SJCRH30 (cell line): ENCODE data around the gene SPACDR. TPM values are rescaled to one million over a fixed set of nuclear protein-coding genes. Genes with fewer than 3 reads are reported as not detected.
"Not testable (repeated sequence)": the region's sequence is repeated elsewhere in the genome, so short reads cannot be mapped to it uniquely, and the experiment has no call there.

Experiments used
- DNase-seq, 2 experiments: peaks; one replicate each; pipeline ENCODE4 v3.0.0-alpha.2; 2015 to 2020
- H3K27ac ChIP-seq: fragments of 250-450 bp; sonication (Bioruptor Pico); 2 replicates; pipeline ENCODE4 v1.5.1; 2020; ENCODE audit warnings: mild to moderate bottlenecking, moderate library complexity
- H3K27me3 ChIP-seq: fragments of 250-450 bp; sonication (Bioruptor Pico); 2 replicates; pipeline ENCODE4 v1.5.1; 2020; ENCODE audit warnings: mild to moderate bottlenecking, moderate library complexity
- H3K36me3 ChIP-seq: fragments of 250-450 bp; sonication (Bioruptor Pico); 2 replicates; pipeline ENCODE4 v1.5.1; 2020; ENCODE audit warnings: mild to moderate bottlenecking, moderate library complexity
- H3K4me1 ChIP-seq: fragments of 250-450 bp; sonication (Bioruptor Pico); 2 replicates; pipeline ENCODE4 v1.5.1; 2020; ENCODE audit warnings: mild to moderate bottlenecking, moderate library complexity
- H3K4me3 ChIP-seq: fragments of 250-450 bp; sonication (Bioruptor Pico); 2 replicates; pipeline ENCODE4 v1.5.1; 2020; ENCODE audit warnings: mild to moderate bottlenecking, moderate library complexity
- H3K9me3 ChIP-seq: fragments of 250-450 bp; sonication (Bioruptor Pico); replicated peaks from 2 replicates; pipeline ENCODE4 v1.5.1; 2020; ENCODE audit warnings: mild to moderate bottlenecking, moderate library complexity
- total RNA-seq: library from RNA; depleted of rRNA; stranded (reverse); fragments of >200 nt; shearing (Covaris generic); gene quantifications from 2 replicates; pipeline ENCODE4 v1.2.3, GENCODE V29; 2014

SPACDR gene
- total RNA-seq, 1 experiment from 2014 or later: not detected

- no peak overlapping the region for H3K4me3 ChIP-seq
- DNase-seq: no peak
- H3K27ac ChIP-seq: no peak overlapping the region
Measured at GRCh38 chr7:100457033-100457432, 7.0 kb downstream of the SPACDR start.

GRCh38 chr7:100456562-100456961 is 7.5 kb downstream of the SPACDR start:
- Histone ChIP-seq H3K4me3 (no peak overlapping the region), H3K27ac (no peak overlapping the region)

More at GRCh38 chr7:100457033-100457432, 7.0 kb downstream of the SPACDR start:
- no peaks in the 10 kb centered on the region for H3K27me3 ChIP-seq
- no peaks in the 10 kb centered on the region for H3K36me3 ChIP-seq
- H3K4me1 ChIP-seq: peaks cover 17% of the 10 kb centered on the region
- H3K9me3 ChIP-seq: no peaks in the 10 kb centered on the region

GRCh38 chr7:100455206-100455605 is 8.9 kb downstream of the SPACDR start:
- Histone ChIP-seq H3K9me3 (no peaks in the 10 kb centered on the region), H3K27me3 (no peaks in the 10 kb centered on the region), H3K36me3 (no peaks in the 10 kb centered on the region), H3K27ac (no peak overlapping the region), H3K4me1 (peaks cover 17% of the 10 kb centered on the region), H3K4me3 (no peak overlapping the region)
- DNase-seq: no peak

More at GRCh38 chr7:100456562-100456961, 7.5 kb downstream of the SPACDR start:
- Histone ChIP-seq H3K36me3 (no peaks in the 10 kb centered on the region), H3K9me3 (no peaks in the 10 kb centered on the region), H3K4me1 (peaks cover 17% of the 10 kb centered on the region), H3K27me3 (no peaks in the 10 kb centered on the region)
- no peak for DNase-seq

GRCh38 chr7:100453854-100454253 is 10.2 kb downstream of the SPACDR start:
- H3K9me3 ChIP-seq, H3K27me3 ChIP-seq, H3K4me3 ChIP-seq, H3K27ac ChIP-seq, DNase-seq, H3K36me3 ChIP-seq: not testable (repeated sequence)
- H3K4me1 ChIP-seq: peaks cover 17% of the 10 kb centered on the region

GRCh38 chr7:100452513-100452912 is 11.5 kb downstream of the SPACDR start:
- no peak for DNase-seq
- Histone ChIP-seq H3K27me3 (no peaks in the 10 kb centered on the region), H3K36me3 (no peaks in the 10 kb centered on the region), H3K4me3 (no peak overlapping the region), H3K9me3 (no peaks in the 10 kb centered on the region), H3K27ac (no peak overlapping the region), H3K4me1 (peaks cover 17% of the 10 kb centered on the region)

- Histone ChIP-seq H3K27ac (no peak overlapping the region), H3K27me3 (no peaks in the 10 kb centered on the region), H3K4me3 (no peak overlapping the region), H3K4me1 (peaks cover 4% of the 10 kb centered on the region; the same call in 1 of the 2 replicates), H3K36me3 (no peaks in the 10 kb centered on the region), H3K9me3 (no peaks in the 10 kb centered on the region)
- no peak for DNase-seq
Measured at GRCh38 chr7:100449190-100449795, 14.8 kb downstream of the SPACDR start.

GRCh38 chr7:100447363-100447762 is 16.7 kb downstream of the SPACDR start:
- not testable (repeated sequence) for H3K9me3 ChIP-seq, H3K27me3 ChIP-seq, H3K27ac ChIP-seq, H3K4me3 ChIP-seq, DNase-seq, H3K4me1 ChIP-seq, H3K36me3 ChIP-seq

GRCh38 chr7:100446040-100446439 is 18.0 kb downstream of the SPACDR start:
- no peak for DNase-seq
- Histone ChIP-seq H3K4me3 (no peak overlapping the region), H3K36me3 (no peaks in the 10 kb centered on the region), H3K9me3 (no peaks in the 10 kb centered on the region), H3K4me1 (peaks cover 5% of the 10 kb centered on the region; the same call in 1 of the 2 replicates), H3K27me3 (no peaks in the 10 kb centered on the region), H3K27ac (no peak overlapping the region)

- Histone ChIP-seq H3K27ac (no peak overlapping the region), H3K27me3 (no peaks in the 10 kb centered on the region), H3K4me3 (no peak overlapping the region), H3K36me3 (no peaks in the 10 kb centered on the region), H3K4me1 (peaks cover 5% of the 10 kb centered on the region; the same call in 1 of the 2 replicates), H3K9me3 (no peaks in the 10 kb centered on the region)
- DNase-seq: peak in 1 of 2 experiments; percentile 34
Measured at GRCh38 chr7:100444311-100445278, 19.5 kb downstream of the SPACDR start.

GRCh38 chr7:100443096-100443840 is 20.8 kb downstream of the SPACDR start:
- Histone ChIP-seq H3K36me3 (no peaks in the 10 kb centered on the region), H3K4me3 (no peak overlapping the region), H3K27ac (no peak overlapping the region), H3K27me3 (no peaks in the 10 kb centered on the region), H3K4me1 (peaks cover 5% of the 10 kb centered on the region; the same call in 1 of the 2 replicates), H3K9me3 (no peaks in the 10 kb centered on the region)
- no peak for DNase-seq

- peaks cover 5% of the 10 kb centered on the region; the same call in 1 of the 2 replicates for H3K4me1 ChIP-seq
- no peaks in the 10 kb centered on the region for H3K36me3 ChIP-seq
- H3K27ac ChIP-seq: no peak overlapping the region
- no peaks in the 10 kb centered on the region for H3K27me3 ChIP-seq
- H3K9me3 ChIP-seq: no peaks in the 10 kb centered on the region
- no peak overlapping the region for H3K4me3 ChIP-seq
- DNase-seq: no peak
Measured at GRCh38 chr7:100441641-100442535, 22.2 kb downstream of the SPACDR start.

GRCh38 chr7:100439244-100439643 is 24.8 kb downstream of the SPACDR start:
- not testable (repeated sequence) for H3K27ac ChIP-seq, DNase-seq, H3K4me1 ChIP-seq, H3K36me3 ChIP-seq, H3K27me3 ChIP-seq, H3K9me3 ChIP-seq, H3K4me3 ChIP-seq

- H3K4me3 ChIP-seq, H3K27ac ChIP-seq, DNase-seq, H3K4me1 ChIP-seq, H3K27me3 ChIP-seq, H3K9me3 ChIP-seq: not testable (repeated sequence)
- H3K36me3 ChIP-seq: peaks cover 14% of the 10 kb centered on the region
Measured at GRCh38 chr7:100438731-100439130, 25.3 kb downstream of the SPACDR start.

GRCh38 chr7:100438172-100438571 is 25.9 kb downstream of the SPACDR start:
- Histone ChIP-seq H3K4me1 (peaks cover 3% of the 10 kb centered on the region; the same call in 1 of the 2 replicates), H3K4me3 (no peak overlapping the region), H3K36me3 (peaks cover 20% of the 10 kb centered on the region), H3K27me3 (no peaks in the 10 kb centered on the region), H3K9me3 (no peaks in the 10 kb centered on the region), H3K27ac (no peak overlapping the region)
- DNase-seq: no peak
